Upper lobe of left lung (tissue), 4 donors: ENCODE data around the gene CD300LF.

ENCODE experiments used
- EP300 ChIP-seq, 4 donors: sonication (generic); formaldehyde crosslinking; IDR thresholded peaks; one replicate each; pipeline ENCODE4 v1.5.1; 2017; ENCODE audit warnings: antibody characterized with exemption in 4 of 4, control low read depth in 2 of 4
- POLR2A ChIP-seq, 4 donors: fragments of 450-650 bp; IDR thresholded peaks; one replicate each; pipeline ENCODE4 v1.5.1; 2016 to 2017; ENCODE audit warnings: antibody characterized with exemption in 4 of 4, mild to moderate bottlenecking in 2 of 4

- TF ChIP-seq POLR2A (IDR thresholded peaks at IDR 0.05) (no peak), EP300 (IDR thresholded peaks at IDR 0.05) (no peak)
Observed at GRCh38 chr17:74704544-74704943, 8.2 kb downstream of the CD300LF start.
